ENCODE measurements around the gene NXPH1.

The NXPH1 gene

GRCh38 chr7:8437606-8438005, 4.2 kb downstream of the NXPH1 start:
- no peak for DNase-seq

GRCh38 chr7:8440670-8441069, 7.3 kb downstream of the NXPH1 start:
- DNase-seq: no peak

DNA sequence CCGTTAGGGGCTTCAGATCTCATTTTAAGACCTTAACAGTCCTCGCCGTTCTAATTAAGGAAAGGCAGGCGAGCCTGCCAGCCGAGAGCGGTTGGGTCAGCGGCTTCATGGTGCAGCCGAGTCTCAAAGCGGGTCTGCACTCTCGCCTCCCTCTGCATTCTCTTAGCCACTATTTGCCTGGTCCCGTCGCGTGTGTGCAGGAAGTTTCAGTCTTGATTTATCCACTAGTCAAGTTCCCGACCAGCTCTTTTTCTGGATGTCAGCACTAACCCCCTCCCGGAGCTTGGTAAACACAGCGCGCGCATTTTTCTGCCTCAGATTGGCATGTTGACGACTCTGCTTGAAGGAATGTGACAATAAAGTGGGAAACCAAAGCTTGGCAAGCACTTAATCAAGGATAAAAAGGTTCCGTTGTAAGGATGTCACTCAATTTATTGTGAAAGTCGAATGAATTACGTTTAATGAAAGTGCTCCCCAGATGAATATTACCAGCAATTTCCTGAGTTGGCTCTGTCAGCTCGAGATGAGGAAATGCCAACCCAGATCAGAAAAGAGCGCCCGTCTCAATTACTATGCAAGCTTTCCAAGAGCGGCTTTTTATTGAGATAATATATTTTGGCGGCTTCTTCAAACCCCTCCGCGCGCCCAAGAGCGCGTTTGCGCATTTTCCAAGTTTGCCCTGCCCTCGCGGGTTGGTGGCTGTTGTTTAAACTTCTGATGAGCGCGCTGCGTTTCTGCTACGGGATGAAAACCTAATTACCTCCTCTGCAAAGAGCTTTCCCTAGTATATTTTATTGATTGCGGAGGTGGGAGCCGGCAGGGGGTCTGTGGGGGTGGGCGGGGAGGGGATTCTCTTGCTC, 7.9 kb downstream of the NXPH1 start:
- DNase-seq: no peak

- DNase-seq: no peak
Measured at GRCh38 chr7:8442051-8442813, 8.8 kb downstream of the NXPH1 start.

GRCh38 chr7:8442814-8443304, 9.4 kb downstream of the NXPH1 start:
- DNase-seq: no peak

DNA sequence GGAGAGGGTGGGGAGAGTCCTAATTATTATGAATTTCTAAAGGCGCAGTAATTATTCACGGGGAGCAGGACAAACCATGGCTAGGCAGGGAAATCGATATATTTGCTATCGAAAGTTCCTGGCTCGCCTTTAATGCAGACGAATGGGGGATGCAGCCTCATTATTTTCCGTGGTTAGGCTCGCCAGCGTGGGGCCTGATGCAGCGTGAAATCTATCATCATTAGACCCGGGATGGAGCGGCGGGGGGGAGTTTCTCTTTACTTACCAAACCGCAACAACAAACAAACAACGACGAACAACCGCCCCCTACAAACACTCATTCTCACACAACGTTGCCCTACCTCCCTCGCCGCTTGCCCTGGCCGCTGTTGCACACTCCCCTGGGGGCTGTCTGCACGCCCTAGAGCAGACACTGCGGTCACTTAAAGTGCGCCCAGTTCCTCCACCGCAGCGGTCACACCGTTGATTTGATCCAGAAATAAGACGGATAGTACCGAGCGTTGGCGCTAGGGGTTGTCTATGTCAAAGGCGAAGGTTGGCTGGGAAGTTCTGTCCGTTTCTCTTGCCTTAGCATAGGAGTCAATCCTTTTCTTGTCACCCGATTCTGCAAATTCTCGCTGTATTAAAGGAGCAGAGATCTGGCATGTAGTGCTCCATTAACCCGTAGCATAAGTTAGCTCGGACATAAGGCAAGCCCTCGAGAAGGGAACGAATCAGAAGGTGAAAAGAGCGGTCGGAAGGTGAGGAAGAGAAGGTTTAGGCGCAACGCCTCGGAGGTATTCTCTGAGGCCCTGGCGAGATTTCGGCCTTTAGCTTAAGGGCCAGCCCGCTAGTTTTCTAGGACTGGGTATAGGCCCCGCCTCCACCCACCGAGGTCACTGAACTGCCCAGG, 10.4 kb downstream of the NXPH1 start:
- no peak for DNase-seq

- DNase-seq: peak; percentile 2
Measured at GRCh38 chr7:8444468-8444769, 11.0 kb downstream of the NXPH1 start.

DNA sequence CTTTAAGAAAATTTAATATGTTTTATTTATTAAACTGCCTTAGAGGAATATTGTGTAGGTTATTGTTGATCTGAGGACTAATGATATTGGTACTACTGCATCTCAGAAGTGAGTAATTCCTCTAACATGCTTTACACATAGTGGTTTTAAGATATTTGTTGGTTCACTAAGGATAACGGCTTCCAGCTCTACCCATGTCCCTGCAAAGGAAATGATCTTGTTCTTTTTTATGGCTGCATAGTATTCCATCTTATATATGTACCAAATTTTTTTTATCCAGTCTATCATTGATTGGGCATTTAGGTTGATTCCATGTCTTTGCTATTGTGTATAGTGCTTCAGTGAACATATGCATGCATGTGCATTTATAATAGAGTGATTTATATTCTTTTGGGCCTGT, 20.1 kb downstream of the NXPH1 start:
- no peak for DNase-seq

GRCh38 chr7:8455426-8455825, 22.0 kb downstream of the NXPH1 start:
- peak; percentile 53 for DNase-seq

DNA sequence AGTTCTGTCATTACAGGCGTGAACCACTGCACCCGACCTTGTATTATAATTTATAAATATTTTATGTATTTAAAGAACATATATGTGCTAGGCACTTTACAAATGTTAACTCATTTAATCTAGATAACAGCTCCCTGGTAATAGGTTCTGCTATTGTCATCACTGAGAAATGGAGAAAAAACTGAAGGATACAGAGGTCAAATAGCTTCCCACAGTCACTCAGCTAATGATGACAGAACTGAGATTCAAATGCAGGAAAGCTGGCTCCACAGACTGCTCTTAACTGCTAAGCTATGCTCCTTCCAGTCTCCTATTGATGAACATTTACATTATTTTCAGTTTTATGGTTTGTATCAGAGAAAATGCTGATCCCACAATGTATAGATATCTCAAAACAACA, 28.9 kb downstream of the NXPH1 start:
- no peak for DNase-seq

DNA sequence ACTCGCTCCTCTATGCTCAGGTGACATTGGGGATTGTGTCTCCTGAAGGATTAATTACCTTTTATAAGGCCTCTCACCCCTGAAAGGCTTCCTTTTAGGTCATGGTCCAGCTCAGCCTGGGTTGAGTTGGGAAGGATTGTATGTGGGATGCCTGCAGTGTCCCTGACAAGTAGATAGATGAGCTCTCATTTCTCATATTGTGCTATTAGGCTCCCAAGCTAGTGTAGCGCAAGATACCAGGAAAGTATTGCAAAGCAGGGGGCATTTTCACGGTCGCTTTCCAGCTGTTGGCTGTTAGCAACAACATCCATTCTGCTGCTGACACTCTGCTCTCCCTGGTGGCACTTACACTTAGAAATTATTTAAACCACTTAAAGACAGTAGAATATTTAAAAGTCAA, 31.9 kb downstream of the NXPH1 start:
- no peak for DNase-seq

DNA sequence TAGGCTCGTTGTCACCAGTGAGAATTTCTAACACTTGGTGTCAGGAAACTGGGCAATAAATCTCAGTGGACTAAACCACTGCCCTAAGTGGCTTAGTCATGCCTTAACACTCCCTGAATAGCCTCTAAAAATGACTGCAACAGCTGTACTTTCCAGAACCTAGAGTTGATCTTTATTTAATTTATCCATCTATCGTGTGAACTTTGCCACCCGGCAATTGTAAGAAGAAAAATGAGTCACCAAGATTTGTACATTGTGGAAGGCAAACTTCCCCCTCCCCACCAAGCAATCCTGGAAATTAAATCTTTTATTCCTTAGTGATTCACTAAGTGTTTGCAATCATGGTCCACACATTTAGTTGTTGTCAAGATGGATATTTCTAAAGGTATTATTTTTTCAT, 47.1 kb downstream of the NXPH1 start:
- peak; percentile 76 for DNase-seq

DNA sequence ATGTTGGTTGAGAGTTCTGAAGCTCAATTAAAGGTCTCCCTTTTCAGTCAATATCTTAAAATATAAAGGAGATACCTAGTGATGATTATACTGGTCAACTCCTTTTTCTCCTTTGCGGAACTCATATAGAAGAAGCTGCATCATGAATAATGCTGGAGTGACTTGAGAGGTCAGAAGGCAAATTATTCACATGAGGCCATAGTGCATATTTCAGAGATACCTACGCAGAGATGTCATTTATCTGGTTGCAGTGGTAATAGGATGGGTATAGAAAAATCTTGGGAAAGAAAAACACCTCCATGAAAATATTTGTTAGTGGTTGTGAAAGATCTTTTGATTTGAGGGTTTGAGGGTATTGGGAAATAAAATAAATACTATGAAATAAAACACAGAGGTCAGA, 47.7 kb downstream of the NXPH1 start:
- DNase-seq: no peak

DNA sequence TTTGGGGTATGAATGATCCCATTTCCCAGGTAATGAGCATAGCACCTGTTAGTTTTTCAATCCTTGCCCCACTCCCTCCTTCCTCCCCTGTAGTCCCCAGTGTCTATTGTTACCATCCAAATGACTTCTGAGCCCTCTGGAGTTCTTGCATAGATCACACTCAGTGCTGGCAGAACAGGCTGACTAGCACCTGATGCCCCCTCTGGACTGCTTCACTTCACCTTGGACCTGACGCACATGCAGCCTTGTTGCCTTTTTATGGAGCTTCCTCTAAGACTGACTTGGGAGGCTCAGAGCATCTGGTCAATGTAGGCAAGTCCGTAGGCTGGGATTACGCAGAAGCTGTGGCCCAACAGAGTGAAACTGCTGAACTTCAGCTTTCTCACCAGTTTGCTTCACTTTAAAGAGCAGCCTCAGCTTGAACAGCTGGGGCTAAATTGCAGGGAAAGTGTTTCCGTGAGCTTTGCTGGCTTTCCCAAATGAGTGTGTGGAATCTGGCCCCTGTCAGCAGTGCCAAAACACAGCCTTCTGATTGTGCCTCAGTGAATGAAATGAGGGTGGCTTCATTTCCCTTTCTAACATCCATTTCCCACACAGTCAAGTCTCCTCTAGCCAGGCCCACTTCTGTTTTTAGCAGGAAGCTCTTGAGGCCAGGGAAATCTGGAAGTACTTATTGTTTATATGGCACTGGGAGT, 48.5 kb downstream of the NXPH1 start:
- DNase-seq: no peak

DNA sequence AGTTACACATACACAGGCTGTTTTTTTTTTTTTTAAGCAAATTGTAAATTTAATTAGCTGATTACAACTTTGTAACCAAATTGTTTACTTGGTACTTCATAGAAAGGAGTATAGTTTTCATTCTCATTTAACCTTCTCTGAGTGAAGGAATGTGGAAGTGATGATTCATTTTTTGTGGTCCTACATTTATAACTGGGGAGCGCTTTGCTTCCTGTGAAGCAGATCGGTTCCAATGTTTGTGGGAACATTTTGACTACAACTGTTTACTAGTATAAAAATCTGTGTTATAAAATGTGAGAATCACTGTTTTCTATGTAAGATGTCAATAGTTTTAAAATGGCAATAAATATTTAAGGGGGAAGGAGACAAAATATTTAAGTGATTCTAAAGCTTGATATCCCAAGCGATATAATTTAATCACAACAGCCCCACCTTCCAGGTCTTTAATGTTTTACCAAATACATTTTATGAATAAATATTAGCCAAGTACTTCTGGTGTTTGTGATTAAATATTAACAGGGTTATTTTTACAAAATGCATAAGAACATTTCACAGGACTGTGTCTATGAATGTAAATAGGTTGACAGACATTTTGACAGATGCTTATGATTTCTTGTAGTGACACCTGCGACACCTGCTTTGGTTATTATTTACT, 57.1 kb downstream of the NXPH1 start:
- no peak for DNase-seq

- DNase-seq: no peak
Measured at GRCh38 chr7:8491106-8491505, 57.7 kb downstream of the NXPH1 start.

DNA sequence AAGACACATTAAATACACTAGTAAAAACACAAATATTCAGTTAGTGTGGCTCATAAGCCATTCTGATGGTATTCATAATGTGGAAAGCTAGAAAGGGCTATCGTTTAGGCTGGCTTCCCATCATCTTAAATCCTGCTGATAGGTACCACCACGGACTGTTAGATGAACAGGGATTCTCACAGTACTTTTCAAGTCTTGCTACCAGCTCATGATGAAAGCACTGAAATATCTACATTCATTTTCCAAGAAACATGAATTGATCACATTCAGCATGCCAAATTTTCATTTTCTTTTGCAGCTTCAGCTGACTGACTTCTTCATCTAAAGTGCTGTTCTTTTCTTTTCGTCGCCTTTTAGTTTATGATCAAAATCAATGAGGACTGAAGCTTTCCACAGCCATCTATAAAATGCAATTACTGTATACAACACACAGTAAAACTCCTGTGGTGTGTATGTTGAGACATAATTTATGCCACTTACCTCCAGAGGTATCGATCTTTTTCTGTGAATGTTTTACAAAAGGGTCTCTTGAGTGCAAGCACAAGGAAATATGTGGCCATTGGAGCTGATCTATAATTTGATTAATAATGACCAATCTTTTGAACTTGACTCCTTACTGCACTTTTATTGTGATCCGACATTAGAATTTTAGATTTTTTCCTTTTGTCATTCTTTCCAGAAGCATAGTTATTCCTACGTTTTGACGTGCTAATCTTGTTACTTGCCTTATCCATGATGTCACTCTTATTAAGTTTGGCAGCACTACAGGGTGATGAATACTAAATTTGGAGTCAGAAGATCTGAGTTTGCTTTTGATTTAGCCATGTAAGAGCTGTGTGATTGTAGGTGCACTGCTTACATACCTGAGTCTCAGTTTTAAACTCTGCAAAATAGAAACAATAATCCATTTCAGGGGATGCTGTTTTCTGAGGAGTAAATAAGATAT, 58.4 kb downstream of the NXPH1 start:
- no peak for DNase-seq

DNA sequence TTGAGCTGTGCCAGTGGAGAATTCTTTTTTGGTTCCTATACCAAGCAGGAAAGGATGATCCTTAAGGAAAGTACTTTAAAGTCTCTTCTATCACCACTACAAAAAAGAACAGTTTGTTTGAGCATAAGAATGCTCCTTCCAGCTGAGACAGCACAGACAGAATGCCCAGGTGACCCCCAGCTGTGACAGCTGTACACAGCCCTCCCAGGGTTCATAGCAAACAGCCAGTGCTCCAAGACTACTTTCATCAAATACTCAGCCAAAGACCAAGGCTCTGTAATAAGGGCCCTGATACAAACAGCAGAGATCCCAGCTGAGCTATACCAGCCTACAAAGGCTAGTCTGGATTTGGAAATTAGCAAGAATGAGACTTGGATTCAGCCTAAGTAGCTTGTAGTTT, 65.7 kb downstream of the NXPH1 start:
- no peak for DNase-seq

- no peak for DNase-seq
Measured at GRCh38 chr7:8500286-8500685, 66.9 kb downstream of the NXPH1 start.

- DNase-seq: peak; percentile 53
Measured at GRCh38 chr7:8507566-8507965, 74.2 kb downstream of the NXPH1 start.

- DNase-seq: no peak
Measured at GRCh38 chr7:8509621-8510020, 76.2 kb downstream of the NXPH1 start.

All from NCI-H82 (cell line).